Spleen (tissue), 11 donors: Measurements from ENCODE around the gene SEPTIN12. TPM values are rescaled to one million over a fixed set of nuclear protein-coding genes. Genes with fewer than 3 reads are reported as not detected.

Experiments
- DNase-seq: peaks from one replicate; pipeline ENCODE4 v3.0.0-alpha.2; 2020
- H3K27ac ChIP-seq, 8 donors: fragments of 200-600 bp; sonication (generic) in 7 of 8; 1 replicate in 4 of 8; 2 replicates in 4 of 8; pipeline versions ENCODE4 v1.5.0 to v1.8.0; 2016 to 2021; ENCODE audit warnings: inconsistent platforms in 4 of 8, mild to moderate bottlenecking in 4 of 8, moderate library complexity in 1 of 8
- H3K27me3 ChIP-seq, 7 donors: fragments of 200-600 bp; sonication (generic) in 6 of 7; replicated peaks in 1 of 7; 1 replicate in 4 of 7; 2 replicates in 3 of 7; pipeline versions ENCODE4 v1.5.0 to v1.8.0; 2016 to 2021; ENCODE audit warnings: inconsistent platforms in 3 of 7, mild to moderate bottlenecking in 1 of 7
- H3K36me3 ChIP-seq, 6 donors: fragments of 200-600 bp; sonication (generic) in 5 of 6; 1 replicate in 4 of 6; 2 replicates in 2 of 6; pipeline versions ENCODE4 v1.5.0 to v1.8.0; 2016 to 2021; ENCODE audit warnings: inconsistent platforms in 2 of 6
- H3K4me1 ChIP-seq, 6 donors: fragments of 200-600 bp; sonication (generic) in 5 of 6; 1 replicate in 3 of 6; 2 replicates in 3 of 6; pipeline versions ENCODE4 v1.5.0 to v1.8.0; 2016 to 2021; ENCODE audit warnings: inconsistent platforms in 3 of 6
- H3K4me3 ChIP-seq, 8 donors: fragments of 200-600 bp; sonication (generic) in 7 of 8; 1 replicate in 4 of 8; 2 replicates in 4 of 8; pipeline versions ENCODE4 v1.5.0 to v1.8.0; 2016 to 2021; ENCODE audit warnings: inconsistent platforms in 4 of 8, mild to moderate bottlenecking in 4 of 8, moderate library complexity in 2 of 8
- H3K9me3 ChIP-seq, 8 donors: fragments of 200-600 bp; sonication (generic) in 7 of 8; 1 replicate in 4 of 8; 2 replicates in 4 of 8; pipeline versions ENCODE4 v1.5.0 to v1.8.0; 2016 to 2021; ENCODE audit warnings: inconsistent platforms in 4 of 8
- CTCF ChIP-seq, 11 experiments: fragments of 200-600 bp in 7 of 11; fragments of 450-650 bp in 4 of 11; sonication (generic) in 4 of 11; IDR thresholded peaks in 8 of 11; conservative IDR thresholded peaks in 3 of 11; 1 replicate in 7 of 11; 2 replicates in 4 of 11; pipeline versions ENCODE4 v1.4.0 to v1.8.0; 2016 to 2021; ENCODE audit warnings: antibody characterized with exemption in 11 of 11, inconsistent platforms in 4 of 11, mild to moderate bottlenecking in 1 of 11
- POLR2A ChIP-seq, 3 donors: fragments of 450-650 bp; IDR thresholded peaks; one replicate each; pipeline ENCODE4 v1.5.1; 2017; ENCODE audit warnings: antibody characterized with exemption in 3 of 3, mild to moderate bottlenecking in 1 of 3
- POLR2AphosphoS5 ChIP-seq, 3 donors: sonication (generic); formaldehyde crosslinking; IDR thresholded peaks; one replicate each; pipeline ENCODE4 v1.5.1; 2017; ENCODE audit warnings: antibody characterized with exemption in 3 of 3
- WGBS, 5 donors: extraction: QIAGEN DNeasy Blood & Tissue Kit in 3 of 5; methylation state at CpG; one replicate each; pipeline versions ENCODE4 v1.1.5 to v1.1.7; 2013 to 2018; 5-methylcytosine and 5-hydroxymethylcytosine counted together
- intact Hi-C: fragments of 100-400 bp; cut with DNase I; formaldehyde crosslinking; loops from one replicate; pipeline ENCODE4 v1.15.0; 2023; ENCODE audit warnings: low total_unique reads
- polyA plus RNA-seq, 3 donors: library from polyadenylated mRNA; stranded (reverse); fragments of 200-250 nt; gene quantifications; one replicate each; pipeline ENCODE4 v1.2.1, GENCODE V29; 2013
- total RNA-seq, 7 donors: library from RNA; depleted of rRNA in 3 of 7; stranded (reverse); fragments of >200 nt in 3 of 7; fragmentation: NEBNext Ultra II Directional in 4 of 7; extraction: Animal tissue kit (Norgen Biotek cat#: 25700) in 4 of 7; gene quantifications; one replicate each; pipeline versions ENCODE4 v1.1.0 to v1.2.1, GENCODE V29; 2016 to 2021
- donor health status: healthy with polysubstance abuse.
- donor health status: DM: no; HTN: no; CAD: no; lungs with moderate emphysema.
- donor health status: DM: no; HTN: no; CAD: no.
- donor health status: Bipolar disorder and iron deficiency.
- donor health status: healthy.
- donor health status: DM: no; HTN: no; CAD: no.
- donor health status: DM: yes; HTN: yes; CAD: no.

Gene SEPTIN12
- total and polyA plus RNA-seq, 10 donors = 0.37 TPM; not detected in 9

GRCh38 chr16:4783951-4784336 lies 4.2 kb downstream of the SEPTIN12 start:
- Histone ChIP-seq H3K9me3 (no peaks in the 10 kb centered on the region), H3K4me3 (no peak overlapping the region), H3K27ac (no peak overlapping the region), H3K4me1 (no peaks in the 10 kb centered on the region), H3K36me3 (no peaks in the 10 kb centered on the region), H3K27me3 (no peaks in the 10 kb centered on the region)
- intact Hi-C loops = no loop called here
- DNase-seq = no peak
- no peak for TF ChIP-seq POLR2A (IDR thresholded peaks at IDR 0.05)
- no peak for TF ChIP-seq CTCF (IDR thresholded peaks at IDR 0.05 in 8 of 11, conservative IDR thresholded peaks at IDR 0.05 in 3 of 11)
- no peak for TF ChIP-seq POLR2AphosphoS5 (IDR thresholded peaks at IDR 0.05)
- 73 to 89% (median 77%) methylated on average over 15 to 16 of the region's 16 CpGs for WGBS, 5 donors

GRCh38 chr16:4783251-4783950 lies 4.7 kb downstream of the SEPTIN12 start:
- TF ChIP-seq CTCF (IDR thresholded peaks at IDR 0.05 in 8 of 11, conservative IDR thresholded peaks at IDR 0.05 in 3 of 11) (no peak), POLR2AphosphoS5 (IDR thresholded peaks at IDR 0.05) (no peak), POLR2A (IDR thresholded peaks at IDR 0.05) (no peak)
- intact Hi-C loops = no loop called here
- no peaks in the 10 kb centered on the region for H3K27me3 ChIP-seq
- H3K4me1 ChIP-seq = no peaks in the 10 kb centered on the region
- H3K4me3 ChIP-seq = no peak overlapping the region
- no peak overlapping the region for H3K27ac ChIP-seq
- no peaks in the 10 kb centered on the region for H3K9me3 ChIP-seq
- DNase-seq = no peak
- 87 to 91% (median 88%) methylated on average over 9 to 25 of the region's 25 CpGs for WGBS, 5 donors
- H3K36me3 ChIP-seq = no peaks in the 10 kb centered on the region

- DNase-seq = no peak
- Histone ChIP-seq H3K27ac (no peak overlapping the region), H3K9me3 (no peaks in the 10 kb centered on the region), H3K4me1 (no peaks in the 10 kb centered on the region), H3K27me3 (no peaks in the 10 kb centered on the region), H3K36me3 (no peaks in the 10 kb centered on the region), H3K4me3 (no peak overlapping the region)
- TF ChIP-seq POLR2AphosphoS5 (IDR thresholded peaks at IDR 0.05) = no peak
- no peak for TF ChIP-seq CTCF (IDR thresholded peaks at IDR 0.05 in 8 of 11, conservative IDR thresholded peaks at IDR 0.05 in 3 of 11)
- TF ChIP-seq POLR2A (IDR thresholded peaks at IDR 0.05) = no peak
- WGBS, 5 donors = 78 to 90% (median 85%) methylated on average over 4 of the region's 4 CpGs
- intact Hi-C loops = no loop called here
These were observed 7.9 kb downstream of the SEPTIN12 start for GRCh38 chr16:4780235-4780634.

- WGBS, 5 donors = 87 to 91% (median 89%) methylated on average over 5 of the region's 5 CpGs
- H3K4me3 ChIP-seq = no peak overlapping the region
- H3K4me1 ChIP-seq = no peaks in the 10 kb centered on the region
- H3K9me3 ChIP-seq = no peaks in the 10 kb centered on the region
- no peaks in the 10 kb centered on the region for H3K36me3 ChIP-seq
- intact Hi-C loops = no loop called here
- no peaks in the 10 kb centered on the region for H3K27me3 ChIP-seq
- no peak for DNase-seq
- no peak overlapping the region for H3K27ac ChIP-seq
- TF ChIP-seq POLR2AphosphoS5 (IDR thresholded peaks at IDR 0.05) (no peak), CTCF (IDR thresholded peaks at IDR 0.05 in 8 of 11, conservative IDR thresholded peaks at IDR 0.05 in 3 of 11) (no peak), POLR2A (IDR thresholded peaks at IDR 0.05) (no peak)
These were observed 10.1 kb downstream of the SEPTIN12 start for GRCh38 chr16:4778050-4778392.
